Fibroblast of gingiva (primary cell): ENCODE results near the gene CDK2.
A peak's percentile ranks its signal among the peaks of the same experiment; 100 is the strongest.
"Not testable (repeated sequence)": the region's sequence is repeated elsewhere in the genome, so short reads cannot be mapped to it uniquely, and the experiment has no call there.

Experiments
- DNase-seq: peaks from one replicate; pipeline ENCODE4 v3.0.0-alpha.2; 2011; ENCODE audit warnings: low read depth

Gene CDK2

DNA sequence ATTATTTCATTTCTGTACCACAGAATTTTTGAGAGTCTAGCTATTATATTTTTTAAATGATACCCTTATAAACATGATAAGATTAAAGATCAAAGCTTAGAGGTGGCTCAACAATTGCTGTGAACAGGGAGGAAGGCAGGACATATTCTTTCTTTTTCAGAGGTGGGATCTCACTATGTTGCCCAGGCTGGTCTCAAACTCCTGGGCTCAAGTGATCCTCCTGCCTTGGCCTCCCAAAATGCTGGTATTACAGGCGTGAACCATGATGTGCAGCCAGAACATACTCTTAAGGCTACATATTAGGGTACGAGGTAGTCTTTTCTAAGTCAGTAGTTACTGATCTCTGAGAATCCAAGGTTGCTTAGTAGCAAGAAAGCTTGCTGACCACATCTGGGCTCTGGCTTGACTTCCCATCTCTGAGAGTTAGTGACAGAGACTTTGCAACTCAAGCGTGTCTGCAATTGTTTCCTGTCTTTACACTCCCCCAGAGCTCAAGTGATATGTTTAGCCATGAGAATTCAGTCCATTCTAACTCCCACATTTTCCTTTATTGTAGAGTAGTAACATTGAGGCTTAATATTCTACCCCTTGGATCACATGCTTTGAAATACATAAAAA, 15.8 kb downstream of the CDK2 start:
- no peak for DNase-seq

DNA sequence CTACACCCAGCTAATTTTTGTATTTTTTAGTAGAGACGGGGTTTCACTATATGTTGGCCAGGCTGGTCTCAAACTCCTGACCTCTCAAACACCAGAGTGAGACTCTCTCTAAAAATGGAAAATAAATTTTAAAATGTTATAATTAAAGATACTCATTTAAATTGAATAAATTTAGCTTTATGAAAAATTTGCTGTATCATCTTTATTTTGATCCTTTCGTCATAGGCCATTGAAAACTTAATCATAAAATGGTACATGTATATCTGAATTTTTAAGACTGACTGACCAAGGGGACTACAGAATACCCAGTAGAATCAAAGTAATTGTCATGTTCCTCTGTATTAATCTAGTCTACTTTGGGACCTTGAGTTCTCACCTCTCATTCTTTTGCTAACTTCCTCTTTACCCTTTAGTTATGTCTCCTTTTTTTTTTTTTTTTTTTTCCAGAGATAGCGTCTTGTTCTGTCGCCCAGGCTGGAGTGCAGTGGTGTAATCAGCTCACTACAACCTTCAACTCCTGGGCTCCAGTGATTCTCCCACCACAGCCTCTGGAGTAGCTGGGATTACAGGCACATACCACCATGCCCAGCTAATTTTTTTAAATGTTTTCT, 16.7 kb downstream of the CDK2 start:
- no peak for DNase-seq

DNA sequence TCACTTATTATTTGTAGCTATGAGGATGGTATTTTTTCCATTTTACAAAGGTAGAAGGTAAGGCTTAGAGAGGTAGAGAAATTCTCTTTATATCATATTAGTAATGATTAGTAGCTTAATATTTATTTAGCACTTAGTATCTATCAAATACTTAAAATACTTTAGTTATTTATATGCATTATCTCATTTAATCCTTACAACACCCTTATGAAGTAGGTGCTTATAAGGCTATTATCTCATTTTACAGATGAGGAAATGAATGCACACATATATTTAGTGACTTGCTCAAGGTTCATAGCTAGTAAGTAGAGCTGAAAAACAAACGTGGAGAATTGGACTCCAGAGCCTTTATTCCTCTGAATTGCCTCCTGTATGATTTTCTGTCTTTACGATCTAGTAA, 18.2 kb downstream of the CDK2 start:
- DNase-seq = no peak

DNA sequence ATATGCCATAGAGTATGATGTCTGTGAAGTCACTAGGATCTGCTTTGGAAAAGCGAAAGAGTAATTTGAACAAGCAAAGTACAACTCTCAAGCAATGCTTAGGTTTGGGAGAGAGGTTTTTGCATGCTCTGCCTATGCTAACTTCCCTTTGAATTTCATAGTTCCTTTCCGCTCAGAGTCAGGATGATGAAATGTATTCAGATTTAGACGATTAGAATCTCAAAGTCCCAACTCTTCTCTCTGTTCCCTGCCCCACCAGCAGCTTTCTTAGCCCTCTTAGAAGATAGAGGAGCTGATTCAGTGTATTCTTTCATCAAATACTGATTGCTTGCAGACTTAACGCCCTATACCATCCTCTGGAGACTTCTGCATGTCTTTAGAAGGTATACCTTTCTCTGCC, 18.7 kb downstream of the CDK2 start:
- no peak for DNase-seq

DNA sequence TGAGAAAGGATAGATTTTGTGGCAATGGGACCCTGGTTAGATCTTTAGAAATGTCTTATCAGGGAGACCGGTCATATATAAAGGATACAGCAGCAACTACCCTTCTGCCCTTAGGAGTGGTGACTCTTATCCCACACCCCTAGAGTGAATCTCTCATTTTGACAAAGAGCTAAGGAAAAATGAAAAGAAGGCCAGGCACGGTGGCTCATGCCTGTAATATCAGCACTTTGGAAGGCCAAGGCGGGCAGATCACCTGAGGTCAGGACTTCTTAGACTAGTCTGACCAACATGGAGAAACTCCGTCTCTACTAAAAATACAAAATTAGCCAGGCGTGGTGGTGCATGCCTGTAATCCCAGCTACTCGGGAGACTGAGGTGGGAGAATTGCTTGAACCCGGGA, 19.3 kb downstream of the CDK2 start:
- DNase-seq = not testable (repeated sequence)

DNA sequence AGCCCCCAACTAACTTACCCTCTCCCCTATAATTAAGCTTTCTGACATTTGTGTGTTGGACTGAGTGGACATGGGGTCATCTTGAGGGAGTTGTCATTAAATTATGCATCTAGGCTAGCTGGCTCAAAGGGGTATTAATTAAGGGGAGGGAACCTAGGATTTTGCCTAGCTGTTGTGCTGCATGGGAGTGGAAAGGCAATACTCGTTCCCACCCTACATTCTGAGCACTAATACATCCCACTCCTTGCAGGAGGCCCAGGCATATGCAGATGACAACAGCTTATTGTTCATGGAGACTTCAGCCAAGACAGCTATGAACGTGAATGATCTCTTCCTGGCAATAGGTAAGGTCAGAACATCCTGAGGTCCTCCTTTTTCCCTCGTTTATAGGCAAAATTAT, 24.5 kb downstream of the CDK2 start:
- DNase-seq = no peak

DNA sequence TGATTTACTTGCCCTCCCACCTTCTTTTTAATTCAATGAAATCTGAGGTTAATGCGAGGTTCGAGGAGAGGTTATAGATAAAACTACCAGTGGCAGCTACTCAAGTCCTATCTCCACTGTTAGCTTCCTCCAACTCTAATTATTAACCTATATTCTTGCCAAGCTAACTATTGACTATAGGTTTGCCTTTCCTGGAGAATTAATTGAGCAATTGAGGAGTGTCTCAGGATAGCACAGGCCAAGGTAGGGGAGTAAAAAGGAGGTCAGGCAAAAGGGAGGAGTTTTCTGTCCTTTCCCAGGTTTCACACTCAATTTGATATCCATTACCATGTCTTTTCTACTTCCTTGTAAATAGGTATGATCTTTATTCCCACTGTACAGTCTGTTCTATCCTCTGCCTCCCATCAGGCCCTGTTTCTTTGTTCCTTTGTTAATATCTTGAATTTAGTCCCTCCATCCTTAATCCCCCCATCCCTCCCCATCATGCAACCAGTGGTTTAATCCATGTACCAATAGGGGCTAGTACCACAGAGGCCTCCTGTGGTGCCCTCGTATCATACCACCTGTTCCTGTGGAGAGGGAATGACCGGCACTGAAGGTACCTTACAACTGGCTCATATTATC, 26.7 kb downstream of the CDK2 start:
- no peak for DNase-seq

DNA sequence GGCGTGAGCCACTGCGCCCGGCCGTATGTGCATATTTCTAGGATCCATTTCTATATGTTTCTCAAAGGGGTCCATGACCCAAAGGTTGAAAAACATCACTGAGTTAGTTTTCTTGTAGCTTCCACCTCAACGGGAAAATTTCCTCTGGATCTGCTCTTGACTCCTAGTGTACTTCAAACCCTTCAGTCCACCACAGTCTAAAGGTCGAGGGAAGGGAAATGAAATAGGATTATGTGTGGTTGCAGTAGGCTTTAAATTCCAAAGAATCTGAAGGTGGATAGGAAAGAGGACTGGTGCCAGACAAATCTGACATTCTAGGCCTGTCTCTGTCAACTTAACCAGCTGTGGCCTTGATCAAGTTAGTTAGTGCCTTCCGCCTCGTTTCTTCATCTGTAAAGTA, 28.7 kb downstream of the CDK2 start:
- DNase-seq = no peak

DNA sequence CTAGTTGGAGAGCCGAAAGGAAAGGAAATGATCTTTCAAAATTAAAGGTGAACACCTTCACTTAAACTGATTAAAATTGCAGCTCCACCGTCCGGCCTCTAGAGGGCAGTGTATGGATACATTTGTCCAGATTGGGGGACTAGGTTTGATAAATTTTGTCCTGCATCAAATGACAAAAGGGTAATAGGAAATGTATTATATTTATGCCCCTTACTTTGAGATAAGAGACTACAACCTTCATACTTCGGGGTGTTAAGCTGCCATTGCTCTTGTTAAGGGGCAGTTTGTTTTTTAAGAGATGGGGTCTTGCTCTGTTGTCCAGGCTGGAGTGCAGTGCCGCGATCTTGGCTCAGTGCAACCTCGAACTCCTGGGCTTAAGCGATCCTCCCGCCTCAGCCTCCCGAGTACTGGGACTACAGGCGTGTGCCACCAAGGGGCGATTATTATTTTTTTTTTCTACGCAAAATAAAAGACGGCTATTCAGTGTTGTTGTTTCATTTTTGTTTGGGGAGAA, 29.6 kb downstream of the CDK2 start:
- peak; percentile 40 for DNase-seq

DNA sequence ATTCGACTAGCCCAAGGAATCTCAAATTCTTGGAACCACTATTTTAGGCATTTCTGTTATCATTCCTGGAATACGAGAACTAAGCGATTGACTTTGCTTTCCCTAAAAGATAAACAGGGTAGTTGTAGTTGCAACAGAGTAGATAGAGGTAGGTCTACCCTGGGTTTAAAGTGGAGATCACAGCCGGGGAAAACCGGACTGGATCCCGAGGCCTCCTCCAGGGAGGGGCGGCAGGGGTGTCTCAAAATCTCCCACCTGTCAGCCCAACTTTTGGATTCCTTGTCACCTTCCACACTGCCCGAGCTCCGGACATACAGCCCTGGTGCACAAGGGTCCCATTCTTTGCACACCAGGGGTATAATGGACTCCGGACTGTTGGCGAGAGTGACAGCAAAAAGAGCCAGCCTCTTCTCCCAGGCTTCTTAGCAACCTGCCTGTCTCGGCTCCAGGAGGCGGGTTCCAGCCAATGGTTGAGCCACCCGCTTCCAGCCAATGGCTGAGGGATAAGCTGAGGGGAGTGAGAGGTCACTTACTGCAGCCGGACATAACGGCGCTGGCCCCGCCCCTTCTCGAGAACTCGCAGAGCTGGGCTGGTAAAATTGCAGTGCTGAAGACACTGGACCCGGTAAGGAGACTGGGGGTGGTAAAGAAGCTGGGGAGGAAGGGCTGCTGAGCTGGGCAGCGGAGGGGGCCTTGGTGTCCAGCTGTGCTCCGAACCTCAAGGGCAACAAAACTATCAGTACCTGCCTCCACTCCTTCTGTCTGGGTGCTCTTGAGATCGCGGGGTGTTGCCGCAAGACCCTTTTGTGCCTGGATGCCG, 30.3 kb downstream of the CDK2 start, which contains the start of gene SUOX:
Gene SUOX (plus strand): TSS at position 562 of the 820 bp plus-strand sequence. CDS start 4,946 bp downstream, outside the sequence.
- DNase-seq = peak; percentile 97

DNA sequence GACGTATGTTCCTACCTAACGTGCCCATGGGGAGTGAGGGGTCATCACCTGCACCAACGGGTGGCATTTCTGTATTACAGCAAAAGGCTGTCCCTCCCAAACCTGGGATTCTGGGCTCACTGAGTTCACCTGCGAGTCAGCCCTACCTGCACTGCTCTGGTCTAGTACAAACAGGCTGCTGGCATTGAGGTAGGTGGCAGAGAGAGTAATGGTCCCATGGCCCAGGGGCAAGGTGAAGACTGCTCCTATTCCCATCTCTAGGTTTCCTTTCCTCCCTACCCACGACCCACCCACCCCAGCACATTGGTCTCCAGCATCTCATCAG, 30.9 kb downstream of the CDK2 start:
- DNase-seq = no peak

DNA sequence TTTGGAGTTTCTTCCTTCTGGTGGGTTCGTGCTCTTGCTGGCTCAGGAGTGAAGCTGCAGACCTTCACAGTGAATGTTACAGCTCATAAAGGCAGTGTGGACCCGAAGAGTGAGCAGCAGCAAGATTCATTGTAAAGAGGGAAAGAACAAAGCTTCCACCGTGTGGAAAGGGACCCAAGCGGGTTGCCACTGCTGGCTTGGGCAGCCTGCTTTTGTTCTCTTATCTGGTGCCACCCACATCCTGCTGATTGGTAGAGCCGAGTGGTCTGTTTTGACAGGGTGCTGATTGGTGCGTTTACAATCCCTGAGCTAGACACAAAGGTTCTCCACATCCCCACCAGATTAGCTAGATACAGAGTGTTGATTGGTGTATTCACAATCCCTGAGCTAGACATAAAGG, 32.9 kb downstream of the CDK2 start:
- not testable (repeated sequence) for DNase-seq

DNA sequence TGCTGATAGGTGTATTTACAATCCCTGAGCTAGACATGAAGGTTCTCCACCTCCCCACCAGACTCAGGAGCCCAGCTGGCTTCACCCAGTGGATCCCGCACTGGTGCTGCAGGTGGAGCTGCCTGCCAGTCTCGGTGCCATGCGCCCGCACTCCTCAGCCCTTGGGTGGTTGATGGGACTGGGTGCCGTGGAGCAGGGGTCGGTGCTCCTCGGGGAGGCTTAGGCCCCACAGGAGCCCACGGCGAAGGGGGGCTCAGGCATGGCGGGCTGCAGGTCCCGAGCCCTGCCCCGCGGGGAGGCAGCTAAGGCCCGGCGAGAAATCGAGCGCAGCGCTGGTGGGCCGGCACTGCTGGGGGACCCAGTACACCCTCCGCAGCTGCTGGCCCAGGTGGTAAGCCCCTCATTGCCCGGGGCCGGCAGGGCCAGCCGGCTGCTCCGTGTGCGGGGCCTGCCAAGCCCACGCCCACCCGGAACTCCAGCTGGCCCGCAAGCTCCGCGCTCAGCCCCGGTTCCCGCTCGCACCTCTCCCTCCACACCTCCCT, 33.4 kb downstream of the CDK2 start:
- DNase-seq = not testable (repeated sequence)

DNA sequence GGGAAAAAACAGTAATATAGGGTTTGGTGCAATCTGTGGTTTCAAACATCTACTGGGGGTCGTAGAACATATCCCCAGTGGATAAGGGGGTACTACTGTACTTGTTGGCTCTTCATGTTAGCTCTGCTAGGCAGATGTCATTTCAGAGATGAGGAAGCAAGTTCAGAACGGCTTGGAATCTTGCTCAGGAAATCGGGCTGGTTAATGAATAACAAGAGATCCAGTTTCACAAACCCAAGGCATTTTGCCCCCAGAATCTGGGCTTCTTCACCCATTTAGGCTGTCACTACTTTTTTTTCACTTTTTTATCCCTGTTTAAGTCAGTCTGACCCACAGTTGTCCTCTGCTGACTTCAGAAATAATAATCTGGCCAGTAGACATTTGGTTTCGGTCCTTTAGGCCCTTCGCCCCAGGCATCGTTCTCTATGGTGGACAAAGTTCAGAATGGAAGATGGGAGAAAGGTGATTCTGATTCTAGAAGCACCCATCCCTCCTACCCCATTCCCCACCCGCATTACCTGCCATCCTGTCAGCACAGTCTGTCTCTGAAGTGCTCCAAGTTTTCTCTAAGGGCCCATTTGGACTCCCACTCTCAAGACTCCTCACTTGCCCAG, 35.0 kb downstream of the CDK2 start:
- DNase-seq = no peak

DNA sequence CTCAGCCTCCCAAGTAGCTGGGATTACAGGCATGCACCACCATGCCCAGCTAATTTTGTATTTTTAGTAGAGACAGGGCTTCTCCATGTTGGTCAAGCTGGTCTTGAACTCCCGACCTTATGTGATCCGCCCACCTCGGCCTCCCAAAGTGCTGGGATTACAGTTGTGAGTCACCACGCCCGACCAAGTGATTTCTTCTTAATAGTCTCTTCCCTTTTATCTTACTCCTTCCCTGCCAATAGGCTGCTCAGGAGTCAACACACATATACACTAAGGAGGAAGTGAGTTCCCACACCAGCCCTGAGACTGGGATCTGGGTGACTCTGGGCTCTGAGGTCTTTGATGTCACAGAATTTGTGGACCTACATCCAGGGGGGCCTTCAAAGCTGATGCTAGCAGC, 36.7 kb downstream of the CDK2 start:
- DNase-seq = not testable (repeated sequence)

DNA sequence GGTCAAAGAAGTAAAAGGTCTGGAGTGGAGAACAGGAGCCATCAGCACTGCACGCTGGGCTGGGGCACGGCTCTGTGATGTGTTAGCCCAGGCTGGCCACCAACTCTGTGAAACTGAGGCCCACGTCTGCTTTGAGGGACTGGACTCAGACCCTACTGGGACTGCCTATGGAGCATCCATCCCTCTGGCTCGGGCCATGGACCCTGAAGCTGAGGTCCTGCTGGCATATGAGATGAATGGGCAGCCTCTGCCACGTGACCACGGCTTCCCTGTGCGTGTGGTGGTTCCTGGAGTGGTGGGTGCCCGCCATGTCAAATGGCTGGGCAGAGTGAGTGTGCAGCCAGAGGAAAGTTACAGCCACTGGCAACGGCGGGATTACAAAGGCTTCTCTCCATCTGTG, 37.6 kb downstream of the CDK2 start:
- no peak for DNase-seq

DNA sequence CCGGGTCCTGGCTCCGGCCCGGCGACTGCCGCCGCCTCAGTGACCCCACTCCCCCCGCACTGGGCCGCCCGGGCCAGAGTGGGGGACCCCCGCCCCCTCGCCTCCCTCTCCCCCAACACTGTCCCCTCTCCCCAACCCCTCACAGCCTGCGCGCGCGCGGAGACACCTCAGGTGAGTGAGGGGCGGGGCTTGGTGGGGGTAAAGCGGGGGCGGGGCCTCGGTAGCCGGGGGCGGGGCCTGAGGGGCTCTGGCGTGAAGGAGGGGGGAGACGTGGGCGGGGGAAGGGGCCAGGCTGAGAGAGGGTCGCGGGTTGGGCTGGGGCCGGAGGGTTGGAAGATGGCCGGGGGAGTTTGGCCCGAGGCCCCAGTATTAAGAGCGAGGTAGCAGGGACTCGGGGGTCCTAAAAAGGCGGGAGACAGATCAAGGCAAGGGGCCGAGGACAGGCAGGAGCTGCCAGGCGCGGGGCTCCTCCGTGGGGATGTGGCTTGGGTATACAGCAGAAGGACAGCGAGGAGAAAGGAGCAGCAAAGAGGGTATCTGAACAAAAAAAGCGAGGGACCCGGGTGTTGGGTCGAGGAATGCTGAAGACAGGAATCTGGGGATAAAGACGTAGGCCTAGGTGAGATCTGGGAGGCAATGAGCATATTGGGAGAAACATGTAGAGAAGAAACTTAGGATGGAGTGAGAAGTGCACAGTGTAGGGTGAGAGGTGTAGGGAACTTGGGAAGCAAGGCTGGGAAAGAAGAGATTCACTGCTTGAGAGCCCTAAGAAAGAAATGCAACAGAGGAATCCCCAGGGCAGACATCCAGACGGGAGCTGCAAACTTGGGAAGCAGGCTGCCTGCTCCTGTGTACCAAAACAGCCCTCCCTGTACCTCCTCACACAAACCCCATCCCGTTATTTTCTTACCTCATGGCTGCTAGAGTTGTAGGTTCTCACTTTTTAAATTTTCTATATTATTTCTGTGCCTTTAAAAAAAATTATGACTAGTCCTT, 41.2 kb downstream of the CDK2 start:
- peak; percentile 20 for DNase-seq

DNA sequence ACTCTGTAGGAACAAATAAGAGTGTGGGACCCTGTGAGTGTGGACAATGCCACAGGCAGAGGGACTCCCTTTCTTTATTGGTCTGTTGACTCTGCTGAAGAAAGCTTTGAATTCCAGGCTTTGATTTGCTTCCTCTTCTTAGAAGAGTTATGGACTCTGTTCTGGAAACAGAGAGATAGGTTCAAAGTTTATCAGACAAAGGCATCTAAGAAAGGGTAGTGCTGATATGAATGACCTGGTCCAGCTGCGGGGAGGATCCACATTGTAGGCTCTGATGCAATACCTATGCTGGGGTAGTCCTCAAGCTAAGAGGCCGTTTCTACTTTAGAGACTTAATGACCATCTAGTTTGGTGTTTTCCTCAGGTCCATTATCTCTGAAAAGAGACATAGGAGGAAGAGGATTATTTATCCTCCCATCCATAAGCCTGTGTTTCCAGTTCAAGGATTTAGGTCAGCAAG, 43.5 kb downstream of the CDK2 start:
- no peak for DNase-seq

DNA sequence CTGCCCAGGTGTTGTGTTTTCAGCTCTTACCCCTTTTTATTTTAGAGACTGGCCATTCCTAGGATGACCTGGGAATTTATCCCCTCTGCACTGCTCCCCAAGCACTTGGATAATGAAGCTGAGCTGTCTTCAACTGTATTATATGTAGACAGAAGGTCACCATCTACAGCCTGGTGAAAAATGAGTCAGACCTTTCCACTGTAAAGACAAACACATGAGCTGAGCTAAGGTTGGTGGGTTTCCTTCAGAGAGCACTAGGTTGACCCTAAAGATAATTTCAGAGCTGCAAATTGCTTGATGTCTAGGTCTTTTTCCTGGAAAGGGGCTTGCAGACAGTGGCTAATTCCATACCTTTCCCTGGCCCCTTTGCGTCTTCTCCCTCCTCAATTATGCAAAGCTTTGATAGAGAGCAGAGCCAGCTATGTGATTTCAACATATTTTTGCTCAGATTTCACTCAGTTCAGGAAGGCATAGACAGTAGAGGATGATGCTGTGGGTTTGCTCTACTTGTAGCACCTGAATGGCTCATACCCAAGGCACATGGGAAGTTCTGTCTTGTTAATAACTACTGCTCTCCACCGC, 45.0 kb downstream of the CDK2 start:
- no peak for DNase-seq

DNA sequence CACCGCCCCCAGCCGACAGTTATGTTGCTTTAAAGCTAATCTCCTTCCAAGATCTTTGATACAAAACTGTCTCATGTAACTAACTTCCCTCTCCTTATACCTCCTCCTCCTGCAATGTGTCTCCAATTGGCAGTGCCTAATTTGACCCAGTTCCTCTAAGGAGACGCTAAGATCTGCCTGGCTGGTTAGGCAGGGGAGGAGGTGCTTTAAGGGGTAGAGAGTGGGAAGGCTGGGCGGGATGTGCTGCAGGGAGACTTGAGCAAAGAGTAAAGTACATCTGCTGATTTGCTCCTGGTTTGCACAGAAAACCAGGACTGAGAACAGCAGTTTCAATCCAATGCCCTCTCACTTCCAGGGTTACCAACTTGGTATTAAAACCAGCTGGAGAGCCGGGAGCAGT, 46.9 kb downstream of the CDK2 start:
- no peak for DNase-seq
